Esophagus muscularis mucosa (tissue), 3 donors: ENCODE measurements around the gene TMEM135.

ENCODE experiments used
- POLR2A ChIP-seq: fragments of 450-650 bp; IDR thresholded peaks from one replicate; pipeline ENCODE4 v1.6.1; 2017; ENCODE audit warnings: antibody characterized with exemption, moderate library complexity, mild to moderate bottlenecking, low read depth
- POLR2AphosphoS5 ChIP-seq, 2 donors: sonication (generic); formaldehyde crosslinking; IDR thresholded peaks; one replicate each; pipeline ENCODE4 v1.6.1; 2017; ENCODE audit warnings: antibody characterized with exemption in 2 of 2
- TF ChIP-seq, protein P1 (sequence below), 3 experiments: fragments of 200-600 bp in 2 of 3; fragments of 450-650 bp in 1 of 3; sonication (generic) in 2 of 3; IDR thresholded peaks; one replicate each; pipeline ENCODE4 v1.5.1; 2017 to 2019; ENCODE audit warnings: antibody characterized with exemption in 3 of 3, mild to moderate bottlenecking in 2 of 3, moderate library complexity in 1 of 3

DNA sequence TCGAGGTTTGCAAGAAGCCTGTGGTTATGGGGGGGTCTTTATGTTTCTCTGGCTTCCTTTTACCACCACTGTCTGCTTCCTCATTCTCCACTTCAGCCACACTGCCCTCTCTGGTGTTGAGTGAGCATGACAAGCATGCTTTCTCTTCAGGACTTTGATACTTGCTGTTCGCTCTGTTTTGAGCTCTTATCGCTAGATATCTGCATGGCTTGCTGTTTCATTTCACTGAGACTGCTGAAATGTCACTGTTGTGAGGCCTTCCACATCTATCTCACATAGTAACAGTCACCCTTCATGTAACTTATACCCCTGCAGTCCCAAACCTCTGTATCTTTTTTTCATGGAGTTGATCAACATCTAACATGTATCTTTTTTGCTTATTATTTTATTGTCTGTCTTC, 59.8 kb downstream of the TMEM135 start:
- TF ChIP-seq, protein P1, sequence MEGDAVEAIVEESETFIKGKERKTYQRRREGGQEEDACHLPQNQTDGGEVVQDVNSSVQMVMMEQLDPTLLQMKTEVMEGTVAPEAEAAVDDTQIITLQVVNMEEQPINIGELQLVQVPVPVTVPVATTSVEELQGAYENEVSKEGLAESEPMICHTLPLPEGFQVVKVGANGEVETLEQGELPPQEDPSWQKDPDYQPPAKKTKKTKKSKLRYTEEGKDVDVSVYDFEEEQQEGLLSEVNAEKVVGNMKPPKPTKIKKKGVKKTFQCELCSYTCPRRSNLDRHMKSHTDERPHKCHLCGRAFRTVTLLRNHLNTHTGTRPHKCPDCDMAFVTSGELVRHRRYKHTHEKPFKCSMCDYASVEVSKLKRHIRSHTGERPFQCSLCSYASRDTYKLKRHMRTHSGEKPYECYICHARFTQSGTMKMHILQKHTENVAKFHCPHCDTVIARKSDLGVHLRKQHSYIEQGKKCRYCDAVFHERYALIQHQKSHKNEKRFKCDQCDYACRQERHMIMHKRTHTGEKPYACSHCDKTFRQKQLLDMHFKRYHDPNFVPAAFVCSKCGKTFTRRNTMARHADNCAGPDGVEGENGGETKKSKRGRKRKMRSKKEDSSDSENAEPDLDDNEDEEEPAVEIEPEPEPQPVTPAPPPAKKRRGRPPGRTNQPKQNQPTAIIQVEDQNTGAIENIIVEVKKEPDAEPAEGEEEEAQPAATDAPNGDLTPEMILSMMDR (IDR thresholded peaks at IDR 0.05) = peak; percentile 33 to 66 (median 38)
- TF ChIP-seq POLR2AphosphoS5 (IDR thresholded peaks at IDR 0.05) (no peak), POLR2A (no peak)
